ENCODE measurements around the gene FOXL2. TPM values are rescaled to one million over a fixed set of nuclear protein-coding genes. Genes with fewer than 3 reads are reported as not detected.

FOXL2 gene
- total RNA-seq, 2 experiments from 2014 or later = 0.15 TPM; not detected in 1

DNA sequence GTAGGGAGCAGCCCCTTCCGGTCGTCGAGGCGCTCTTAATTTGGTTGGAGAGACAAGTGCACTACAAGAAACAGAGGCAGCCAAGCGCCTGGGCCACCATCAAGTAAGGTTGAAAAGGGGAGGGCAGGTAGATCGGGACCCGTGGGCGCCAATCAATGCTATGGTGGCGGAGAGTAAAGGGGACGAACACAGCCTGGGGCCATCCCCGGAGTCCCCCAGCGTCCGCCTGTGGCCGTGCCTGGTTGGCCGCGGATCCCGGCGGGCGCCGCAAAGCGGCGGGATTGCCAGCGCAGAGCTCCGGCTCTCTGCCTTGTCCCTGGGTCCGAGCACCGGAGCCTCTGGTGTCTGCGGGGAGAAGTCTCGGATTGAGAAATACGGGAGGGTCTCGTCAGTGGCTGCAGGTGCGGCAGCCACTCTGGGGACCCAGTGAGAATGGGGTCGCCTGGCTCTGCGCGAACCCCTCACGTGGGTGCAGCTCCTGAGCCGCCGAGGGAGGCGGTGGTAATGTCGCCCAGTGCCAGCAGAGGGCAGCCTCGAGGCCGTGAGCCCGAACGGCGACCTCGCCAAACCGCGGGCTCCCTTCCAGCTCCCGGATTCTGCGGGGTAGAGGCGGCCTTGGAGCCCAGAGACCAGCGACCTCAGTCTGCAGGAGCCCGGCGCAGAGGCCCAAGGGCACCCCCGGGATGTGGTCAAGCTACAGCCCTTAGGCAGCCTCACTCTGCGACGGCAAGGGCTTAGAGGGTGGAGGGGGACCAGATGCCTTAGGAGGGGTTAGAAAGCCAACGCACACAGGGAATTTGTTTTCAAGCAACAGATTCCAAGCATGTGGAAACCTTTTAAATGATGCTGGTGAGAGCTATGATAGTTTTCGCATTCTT lies 10.8 kb downstream of the FOXL2 start:
- ChIA-PET CTCF (interaction anchor here (0.6 to 2.6 kb wide), 21 partner anchors 9 to 518 kb away, joined by 3 to 15 read pairs (median 5); partner anchors contain the start of genes CEP70, FOXL2 and FOXL2NB), POLR2A (interaction anchor here (0.6 to 1.1 kb wide), 3 partner anchors 8 to 351 kb away, joined by 3 to 4 read pairs (median 4); no protein-coding TSS in a partner anchor)

- ChIA-PET POLR2A (interaction anchor here (1.1 kb wide), 1 partner anchor 9 kb away, joined by 4 read pairs; no protein-coding TSS in a partner anchor), CTCF (interaction anchor here (0.8 to 2.6 kb wide), 15 partner anchors 9 to 410 kb away, joined by 4 to 15 read pairs (median 6); partner anchors contain the start of genes CEP70, FOXL2 and FOXL2NB)
These were observed 11.5 kb downstream of the FOXL2 start for GRCh38 chr3:138935505-138935862.

DNA sequence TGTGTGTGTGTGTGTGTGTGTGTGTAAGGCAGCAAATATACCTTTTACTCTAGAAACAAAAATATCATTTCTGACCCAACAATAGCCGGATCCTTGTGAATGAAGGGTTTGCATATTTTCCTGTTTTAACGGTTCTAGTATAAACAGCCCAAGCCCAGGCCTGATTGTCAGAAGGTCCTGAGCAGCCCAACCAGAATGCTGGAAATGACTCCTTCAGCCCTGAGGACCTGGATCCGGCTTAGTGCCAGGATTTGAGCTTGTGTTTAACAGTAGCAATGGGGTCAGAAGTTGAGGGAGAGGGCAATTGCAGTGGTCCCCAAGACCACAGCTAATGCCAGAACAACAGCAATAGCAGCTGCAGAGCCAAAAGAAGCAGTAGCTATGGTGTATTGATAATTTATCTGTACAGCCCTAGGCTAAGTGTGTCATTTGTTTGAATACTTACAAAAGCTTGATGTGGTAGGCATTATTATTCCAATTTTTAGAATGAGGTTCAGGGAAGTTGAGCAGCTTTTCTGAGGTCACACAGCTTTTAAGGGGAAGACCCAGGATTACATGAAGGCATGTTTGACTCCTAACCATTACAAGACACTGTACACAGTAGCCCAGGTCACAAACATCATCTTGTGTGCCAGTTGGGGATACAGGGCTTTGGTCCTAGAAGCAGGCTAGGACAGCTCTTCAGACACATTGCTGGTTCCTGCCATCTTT lies 12.8 kb downstream of the FOXL2 start:
- POLR2A ChIA-PET = no interaction called here
- CTCF ChIA-PET = interaction anchor here (0.6 to 4.1 kb wide), 5 partner anchors 11 to 396 kb away, joined by 3 to 22 read pairs (median 4); no protein-coding TSS in a partner anchor

- CTCF ChIA-PET = interaction anchor here (0.6 to 4.1 kb wide), 4 partner anchors 10 to 396 kb away, joined by 3 to 22 read pairs (median 5); no protein-coding TSS in a partner anchor
These were observed 13.8 kb downstream of the FOXL2 start for GRCh38 chr3:138933068-138933668.

GRCh38 chr3:138928727-138929372 lies 18.1 kb downstream of the FOXL2 start:
- CTCF ChIA-PET = interaction anchor here (0.8 to 1.5 kb wide), 2 partner anchors 10 to 14 kb away, joined by 3 to 4 read pairs; no protein-coding TSS in a partner anchor
- POLR2A ChIA-PET = no interaction called here

More at GRCh38 chr3:138933068-138933668, 13.8 kb downstream of the FOXL2 start:
- POLR2A ChIA-PET = no interaction called here

GRCh38 chr3:138923531-138923994 lies 23.4 kb downstream of the FOXL2 start:
- POLR2A ChIA-PET = interaction anchor here (0.6 to 1.5 kb wide), 2 partner anchors 285 to 329 kb away, joined by 3 to 5 read pairs; partner anchors contain the start of gene CEP70
- CTCF ChIA-PET = interaction anchor here (0.5 to 3.4 kb wide), 26 partner anchors 8 to 1889 kb away, joined by 3 to 22 read pairs (median 4); partner anchors contain the start of genes CEP70 and ESYT3

- ChIA-PET CTCF (interaction anchor here (0.8 to 2.9 kb wide), 10 partner anchors 10 to 488 kb away, joined by 3 to 22 read pairs (median 4); partner anchors contain the start of genes CEP70 and ESYT3), POLR2A (interaction anchor here (1.5 kb wide), 1 partner anchor 328 kb away, joined by 5 read pairs; the partner anchor contains the start of gene CEP70)
These were observed 24.5 kb downstream of the FOXL2 start for GRCh38 chr3:138922400-138922799.

DNA sequence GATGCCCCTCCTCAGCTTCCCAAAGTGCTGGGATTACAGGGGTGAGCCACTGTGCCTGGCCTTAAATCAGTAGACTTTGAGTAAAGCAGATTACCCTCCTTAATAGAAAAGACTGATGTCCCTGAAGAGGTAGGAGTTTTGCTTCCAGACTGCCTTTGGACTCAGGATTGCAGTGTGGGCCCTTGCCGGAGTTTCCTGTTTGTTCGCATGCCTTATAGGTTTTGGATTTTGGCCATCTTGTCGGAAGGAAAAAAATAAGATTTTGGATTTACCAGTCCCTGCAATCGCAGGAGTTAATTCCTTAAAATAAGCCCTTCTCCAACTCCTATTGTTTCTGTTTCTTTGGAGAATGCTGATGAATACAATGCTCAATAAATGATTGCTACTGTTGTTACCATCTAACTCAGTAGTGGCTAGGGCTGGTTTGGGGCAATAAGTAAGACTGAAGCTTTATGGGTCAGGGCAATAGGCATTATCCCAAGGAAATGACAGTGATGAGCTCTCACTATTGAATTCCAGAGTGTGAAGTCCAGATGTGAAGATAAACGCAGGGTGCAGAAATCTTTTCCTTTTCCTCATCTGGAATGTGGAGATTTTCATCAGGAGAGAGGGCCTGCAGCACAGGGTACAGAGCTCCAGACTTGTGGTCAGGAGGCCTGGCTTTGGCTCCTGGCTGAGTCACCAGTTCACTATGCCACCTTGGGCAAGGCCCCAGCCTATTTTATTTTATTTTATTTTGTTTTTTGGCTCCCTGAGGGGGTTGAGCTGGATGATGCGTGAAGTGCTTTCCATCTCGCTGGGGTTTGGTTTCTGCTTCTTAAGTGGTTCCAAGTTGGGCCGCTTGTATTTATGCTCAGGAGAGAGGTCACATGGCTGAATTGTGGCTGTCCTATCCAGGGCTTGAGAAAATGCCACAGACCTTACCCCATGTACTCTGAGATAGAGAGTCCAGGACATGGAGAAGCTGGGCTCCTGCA lies 25.3 kb downstream of the FOXL2 start:
- CTCF ChIA-PET = interaction anchor here (0.8 to 2.9 kb wide), 5 partner anchors 11 to 327 kb away, joined by 3 to 22 read pairs (median 3); no protein-coding TSS in a partner anchor
- POLR2A ChIA-PET = interaction anchor here (0.6 kb wide), 1 partner anchor 41 kb away, joined by 5 read pairs; no protein-coding TSS in a partner anchor

- ChIA-PET POLR2A (no interaction called here), CTCF (interaction anchor here (0.6 to 1.3 kb wide), 3 partner anchors 10 to 497 kb away, joined by 3 read pairs; no protein-coding TSS in a partner anchor)
These were observed 27.6 kb downstream of the FOXL2 start for GRCh38 chr3:138919325-138919724.

GRCh38 chr3:138916824-138917223 lies 30.1 kb downstream of the FOXL2 start:
- POLR2A ChIA-PET = no interaction called here
- CTCF ChIA-PET = interaction anchor here (0.7 to 4.0 kb wide), 13 partner anchors 9 to 437 kb away, joined by 3 to 56 read pairs (median 9); partner anchors contain the start of gene CEP70

GRCh38 chr3:138915503-138916498 lies 31.1 kb downstream of the FOXL2 start:
- ChIA-PET CTCF (interaction anchor here (0.6 to 4.0 kb wide), 50 partner anchors 8 to 847 kb away, joined by 3 to 56 read pairs (median 3); partner anchors contain the start of genes CEP70, ESYT3, FAIM and FOXL2), POLR2A (interaction anchor here (0.6 to 1.4 kb wide), 3 partner anchors 20 to 321 kb away, joined by 3 to 16 read pairs (median 4); partner anchors contain the start of gene CEP70)

DNA sequence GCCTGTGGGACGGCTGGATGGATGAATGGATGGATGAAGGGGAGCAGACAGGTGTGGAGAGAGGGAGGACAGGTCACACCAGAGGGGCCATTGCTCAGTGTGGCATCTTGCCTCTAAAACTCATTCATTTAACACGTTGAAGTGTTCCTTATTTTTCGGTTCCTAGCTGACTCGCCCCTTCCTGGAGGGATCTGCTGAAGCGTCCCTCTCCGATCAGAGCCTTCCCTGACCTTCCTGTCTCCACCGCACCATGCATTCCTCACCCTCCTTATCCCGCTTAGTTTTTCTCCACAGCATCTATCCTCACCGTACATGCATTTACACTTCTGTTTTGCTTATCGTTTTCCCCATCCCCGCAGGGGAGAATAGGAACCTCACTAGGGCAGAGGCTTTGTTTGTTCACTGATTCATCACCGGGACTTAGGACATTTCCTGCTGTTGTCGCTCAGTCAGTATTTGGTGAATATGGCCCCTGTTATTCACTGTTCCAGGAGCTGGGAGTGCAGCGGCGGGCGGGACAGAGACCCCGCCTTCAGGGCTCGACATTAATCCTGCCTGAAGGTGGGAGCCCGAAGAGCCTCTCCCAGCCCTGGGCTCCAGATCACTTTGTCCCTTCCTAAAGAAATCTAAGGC lies 32.0 kb downstream of the FOXL2 start:
- ChIA-PET CTCF (interaction anchor here (0.6 to 4.0 kb wide), 37 partner anchors 10 to 846 kb away, joined by 3 to 56 read pairs (median 4); partner anchors contain the start of genes CEP70, ESYT3 and FAIM), POLR2A (interaction anchor here (0.9 to 1.4 kb wide), 2 partner anchors 228 to 321 kb away, joined by 3 to 16 read pairs; partner anchors contain the start of gene CEP70)

GRCh38 chr3:138913766-138914165 lies 33.2 kb downstream of the FOXL2 start:
- CTCF ChIA-PET = interaction anchor here (1.1 to 4.0 kb wide), 3 partner anchors 215 to 320 kb away, joined by 4 to 56 read pairs (median 40); partner anchors contain the start of gene CEP70
- POLR2A ChIA-PET = no interaction called here

DNA sequence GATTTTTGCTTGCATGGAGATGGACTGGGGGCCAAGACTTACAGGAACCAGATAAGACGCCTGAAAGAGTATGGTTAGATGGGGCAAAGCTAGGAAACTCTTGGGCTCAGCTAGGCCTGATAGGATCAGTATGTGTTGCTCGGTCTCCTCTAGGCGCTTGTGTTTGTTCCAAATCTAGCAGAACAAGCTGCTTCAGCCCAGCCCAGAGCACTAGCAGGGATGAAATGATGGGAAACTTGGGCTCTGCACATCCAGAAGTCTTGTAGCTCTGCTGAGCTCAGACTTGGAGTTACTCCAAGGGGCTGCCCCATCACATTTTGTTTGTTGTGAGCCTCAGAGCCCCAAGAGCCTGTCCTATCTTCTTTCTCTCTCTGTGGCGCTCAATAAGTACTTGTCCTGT lies 34.7 kb downstream of the FOXL2 start:
- CTCF ChIA-PET = interaction anchor here (0.6 to 0.9 kb wide), 3 partner anchors 11 to 318 kb away, joined by 3 to 4 read pairs (median 3); no protein-coding TSS in a partner anchor
- POLR2A ChIA-PET = no interaction called here

- ChIA-PET CTCF (interaction anchor here (0.9 kb wide), 1 partner anchor 11 kb away, joined by 3 read pairs; no protein-coding TSS in a partner anchor), POLR2A (no interaction called here)
These were observed 35.3 kb downstream of the FOXL2 start for GRCh38 chr3:138911621-138912020.

Data from activated CD8-positive, alpha-beta memory T cell treated with anti-CD3 and anti-CD28 coated beads for 36 hours (primary cell).